Measurements from ENCODE around the gene LFNG. TPM values are rescaled to one million over a fixed set of nuclear protein-coding genes. Genes with fewer than 3 reads are reported as not detected.

Gene LFNG
- total and polyA plus RNA-seq, 2 of the 13 experiments (the other 11 are each of a cell fraction or from before 2014, with no cell fraction given), result 0.44 to 1.5 TPM

- TF ChIP-seq ZNF574 (CRISPR knock-in tag; IDR thresholded peaks at IDR 0.05), result peak; percentile 64; the same call in 1 of the 2 replicates
- 0 out of 2 replicates have a peak, but pooled peaks have one; percentile 17 for TF ChIP-seq MTF2 (CRISPR knock-in tag; IDR thresholded peaks at IDR 0.05; ENCODE audit: borderline replicate concordance)
- no peak for TF ChIP-seq NONO (IDR thresholded peaks at IDR 0.05)
- 0 out of 2 replicates have a peak, but pooled peaks have one; percentile 29 for TF ChIP-seq NONO (CRISPR knock-in tag; conservative IDR thresholded peaks at IDR 0.05)
- peak; percentile 73 for TF ChIP-seq NCOA2 (CRISPR knock-in tag; IDR thresholded peaks at IDR 0.05)
- TF ChIP-seq ZNF205 (CRISPR knock-in tag; IDR thresholded peaks at IDR 0.05), result no peak
- 0 out of 2 replicates have a peak, but pooled peaks have one; percentile 23 for TF ChIP-seq ZNF710 (CRISPR knock-in tag; IDR thresholded peaks at IDR 0.05; ENCODE audit: borderline replicate concordance)
- TF ChIP-seq ZNF580 (CRISPR knock-in tag; IDR thresholded peaks at IDR 0.05; ENCODE audit: borderline replicate concordance, low read depth), result peak; percentile 40; the same call in 1 of the 2 replicates
- no peak for TF ChIP-seq TBX3 (IDR thresholded peaks at IDR 0.05; ENCODE audit: borderline replicate concordance)
- TF ChIP-seq LCORL (IDR thresholded peaks at IDR 0.05), result no peak
- peak; percentile 96 for TF ChIP-seq LCORL (CRISPR knock-in tag; IDR thresholded peaks at IDR 0.05)
- TF ChIP-seq PRDM4 (CRISPR knock-in tag; IDR thresholded peaks at IDR 0.05; ENCODE audit: borderline replicate concordance), result no peak
- peak in 1 of 2 experiments; percentile 67; a peak in 1 of 4 replicates for TF ChIP-seq EP300 (IDR thresholded peaks at IDR 0.05; ENCODE audit: low read depth in 2 of 2, low read length in 2 of 2)
- peak; percentile 63; the same call in 1 of the 2 replicates for TF ChIP-seq EP300 (CRISPR knock-in tag; IDR thresholded peaks at IDR 0.05; ENCODE audit: borderline replicate concordance)
- no peak for TF ChIP-seq ZNF382 (CRISPR knock-in tag; IDR thresholded peaks at IDR 0.05; ENCODE audit: borderline replicate concordance)
- TF ChIP-seq NFE2L2 (IDR thresholded peaks at IDR 0.05; ENCODE audit: low read length), result no peak
- peak; percentile 57; the same call in 1 of the 2 replicates for TF ChIP-seq PRDM10 (CRISPR knock-in tag; IDR thresholded peaks at IDR 0.05; ENCODE audit: low read depth)
These were observed 8.4 kb upstream of the LFNG start (continued) for GRCh38 chr7:2510909-2511768.

Data from HepG2 (cell line).